Astrocyte (in vitro differentiated cells and primary cell): Measurements from ENCODE around the gene RANBP3. TPM values are rescaled to one million over a fixed set of nuclear protein-coding genes. Genes with fewer than 3 reads are reported as not detected.
"Not testable (repeated sequence)": the region's sequence is repeated elsewhere in the genome, so short reads cannot be mapped to it uniquely, and the experiment has no call there.

Experiments
- DNase-seq: peaks from one replicate; pipeline ENCODE4 v3.0.0-alpha.2; 2010; ENCODE audit warnings: low read depth
- FAIRE-seq: peaks from 2 replicates; lab custom pipeline; 2011; peaks lifted over from hg19 to GRCh38; lab: Jason Lieb, UNC
- H2AFZ ChIP-seq: 2 replicates; pipeline ENCODE4 v1.6.0; 2012; ENCODE audit warnings: low read depth, low read length, inconsistent platforms
- H3K27ac ChIP-seq: 2 replicates; pipeline ENCODE4 v1.5.1; 2011; ENCODE audit warnings: low read depth, low read length, inconsistent platforms
- H3K27me3 ChIP-seq: 2 replicates; pipeline ENCODE4 v1.6.0; 2011; ENCODE audit warnings: low read length, inconsistent platforms; ENCODE audit not compliant: insufficient read depth
- H3K36me3 ChIP-seq: 2 replicates; pipeline ENCODE4 v1.5.1; 2011; ENCODE audit warnings: low read length, inconsistent platforms; ENCODE audit not compliant: insufficient read depth
- H3K4me1 ChIP-seq: 2 replicates; pipeline ENCODE4 v1.5.1; 2011; ENCODE audit warnings: low read length, inconsistent platforms; ENCODE audit not compliant: insufficient read depth
- H3K4me2 ChIP-seq: 2 replicates; pipeline ENCODE4 v1.6.0; 2012; ENCODE audit warnings: low read length, inconsistent platforms
- H3K4me3 ChIP-seq: 2 replicates; pipeline ENCODE4 v1.5.1; 2011; ENCODE audit warnings: low read depth, mild to moderate bottlenecking, low read length, inconsistent platforms; ENCODE audit not compliant: insufficient read depth
- H3K79me2 ChIP-seq: 2 replicates; pipeline ENCODE4 v1.6.0; 2012; ENCODE audit warnings: mild to moderate bottlenecking, low read length, inconsistent platforms; ENCODE audit not compliant: insufficient read depth
- H3K9ac ChIP-seq: 2 replicates; pipeline ENCODE4 v1.6.0; 2012; ENCODE audit warnings: mild to moderate bottlenecking, low read length, inconsistent platforms
- H3K9me3 ChIP-seq: 2 replicates; pipeline ENCODE4 v1.5.1; 2012; ENCODE audit warnings: low read depth, mild to moderate bottlenecking, low read length, inconsistent platforms; ENCODE audit not compliant: insufficient read depth
- H4K20me1 ChIP-seq: 2 replicates; pipeline ENCODE4 v1.6.0; 2012; ENCODE audit warnings: low read length, inconsistent platforms; ENCODE audit not compliant: insufficient read depth
- H3K27ac Mint-ChIP-seq: one replicate; pipeline ENCODE4 v1.8.0; 2021; ENCODE audit warnings: mild to moderate bottlenecking, mixed read lengths; ENCODE audit not compliant: unreplicated experiment
- H3K27me3 Mint-ChIP-seq: one replicate; pipeline ENCODE4 v1.8.0; 2021; ENCODE audit warnings: low read depth, mixed read lengths; ENCODE audit not compliant: unreplicated experiment
- H3K36me3 Mint-ChIP-seq: one replicate; pipeline ENCODE4 v1.8.0; 2021; ENCODE audit warnings: low read depth, mixed read lengths; ENCODE audit not compliant: unreplicated experiment
- H3K4me1 Mint-ChIP-seq: one replicate; pipeline ENCODE4 v1.8.0; 2021; ENCODE audit warnings: low read depth, mixed read lengths; ENCODE audit not compliant: unreplicated experiment
- H3K4me3 Mint-ChIP-seq: one replicate; pipeline ENCODE4 v1.8.0; 2021; ENCODE audit warnings: mild to moderate bottlenecking, moderate library complexity, mixed read lengths; ENCODE audit not compliant: unreplicated experiment
- H3K9me3 Mint-ChIP-seq: one replicate; pipeline ENCODE4 v1.8.0; 2021; ENCODE audit warnings: mild to moderate bottlenecking, mixed read lengths; ENCODE audit not compliant: unreplicated experiment
- CTCF ChIP-seq: IDR thresholded peaks from 2 replicates; pipeline ENCODE4 v1.5.1; 2011; ENCODE audit warnings: low read depth, mild to moderate bottlenecking, inconsistent platforms, low read length, moderate library complexity; ENCODE audit not compliant: insufficient read depth
- EZH2 ChIP-seq: IDR thresholded peaks from 2 replicates; pipeline ENCODE4 v1.6.1; 2012; ENCODE audit warnings: mild to moderate bottlenecking, low read length, inconsistent platforms; ENCODE audit not compliant: insufficient read depth
- total RNA-seq: library from RNA; stranded (reverse); gene quantifications from 2 replicates; pipeline ENCODE4 v1.2.1, GENCODE V29; 2021

Gene RANBP3
- total RNA-seq, 1 donor from 2014 or later, result 70.5 TPM

GRCh38 chr19:5890099-5890498 lies 87.8 kb downstream of the RANBP3 start:
- H3K9me3 Mint-ChIP-seq, result no peaks in the 10 kb centered on the region
- Histone ChIP-seq H3K4me1 (peaks cover 6% of the 10 kb centered on the region), H3K9me3 (no peaks in the 10 kb centered on the region), H3K4me2 (no peak overlapping the region), H3K4me3 (no peak overlapping the region), H3K79me2 (no peaks in the 10 kb centered on the region), H3K9ac (no peak overlapping the region), H4K20me1 (peaks cover 16% of the 10 kb centered on the region), H3K27me3 (no peaks in the 10 kb centered on the region), H2AFZ (no peak overlapping the region), H3K36me3 (no peaks in the 10 kb centered on the region), H3K27ac (no peak overlapping the region)
- FAIRE-seq (no peak), DNase-seq (no peak)
- no peak overlapping the region for H3K27ac Mint-ChIP-seq
- H3K36me3 Mint-ChIP-seq, result no peaks in the 10 kb centered on the region
- no peak for TF ChIP-seq CTCF
- TF ChIP-seq EZH2, result no peak
- H3K4me1 Mint-ChIP-seq, result no peaks in the 10 kb centered on the region
- no peak overlapping the region for H3K4me3 Mint-ChIP-seq
- peaks cover 6% of the 10 kb centered on the region for H3K27me3 Mint-ChIP-seq

- peaks cover 6% of the 10 kb centered on the region for H3K4me1 ChIP-seq
- H2AFZ ChIP-seq, result no peak overlapping the region
- H3K9ac ChIP-seq, result no peak overlapping the region
- TF ChIP-seq CTCF (no peak), EZH2 (no peak)
- no peaks in the 10 kb centered on the region for H3K79me2 ChIP-seq
- no peak overlapping the region for H3K27ac Mint-ChIP-seq
- no peaks in the 10 kb centered on the region for H3K36me3 Mint-ChIP-seq
- no peak overlapping the region for H3K4me2 ChIP-seq
- H4K20me1 ChIP-seq, result peaks cover 12% of the 10 kb centered on the region
- H3K27ac ChIP-seq, result no peak overlapping the region
- no peaks in the 10 kb centered on the region for H3K9me3 ChIP-seq
- H3K4me3 ChIP-seq, result no peak overlapping the region
- no peak overlapping the region for H3K4me3 Mint-ChIP-seq
- H3K4me1 Mint-ChIP-seq, result no peaks in the 10 kb centered on the region
- no peaks in the 10 kb centered on the region for H3K27me3 ChIP-seq
- H3K27me3 Mint-ChIP-seq, result peaks cover 6% of the 10 kb centered on the region
- H3K36me3 ChIP-seq, result no peaks in the 10 kb centered on the region
- H3K9me3 Mint-ChIP-seq, result no peaks in the 10 kb centered on the region
- no peak for FAIRE-seq
- no peak for DNase-seq
These were observed 88.5 kb downstream of the RANBP3 start for GRCh38 chr19:5889288-5889971.

- not testable (repeated sequence) for H2AFZ ChIP-seq, H3K36me3 Mint-ChIP-seq, H3K27ac ChIP-seq, H3K9me3 ChIP-seq, FAIRE-seq, H3K79me2 ChIP-seq, H4K20me1 ChIP-seq, H3K4me1 Mint-ChIP-seq, H3K27ac Mint-ChIP-seq, H3K4me2 ChIP-seq, H3K36me3 ChIP-seq, DNase-seq, H3K9me3 Mint-ChIP-seq, H3K27me3 ChIP-seq, H3K4me3 ChIP-seq, H3K4me3 Mint-ChIP-seq, H3K27me3 Mint-ChIP-seq, H3K4me1 ChIP-seq, H3K9ac ChIP-seq
These were observed 93.7 kb downstream of the RANBP3 start for GRCh38 chr19:5884065-5884811.

- not testable (repeated sequence) for H3K36me3 Mint-ChIP-seq, H3K9me3 ChIP-seq, H3K36me3 ChIP-seq, H3K9ac ChIP-seq, H3K27ac Mint-ChIP-seq, H3K79me2 ChIP-seq, H3K4me3 ChIP-seq, H3K27ac ChIP-seq, H3K4me3 Mint-ChIP-seq, H3K27me3 ChIP-seq, H3K4me1 ChIP-seq, H3K9me3 Mint-ChIP-seq, H3K4me1 Mint-ChIP-seq, FAIRE-seq, H3K4me2 ChIP-seq, H2AFZ ChIP-seq, DNase-seq, H4K20me1 ChIP-seq, H3K27me3 Mint-ChIP-seq
These were observed 94.6 kb downstream of the RANBP3 start for GRCh38 chr19:5883157-5883873.
